Peyer's patch (tissue), 4 donors: ENCODE data around the gene HOXD1. TPM values are rescaled to one million over a fixed set of nuclear protein-coding genes. Genes with fewer than 3 reads are reported as not detected.

Source experiments
- DNase-seq, 3 donors: peaks; one replicate each; pipeline ENCODE4 v3.0.0-alpha.2; 2017 to 2019
- H3K27ac ChIP-seq, 4 donors: fragments of 200-600 bp; sonication (generic); one replicate each; pipeline ENCODE4 v1.5.1; 2016 to 2019
- H3K27me3 ChIP-seq, 2 donors: fragments of 200-600 bp; sonication (generic); one replicate each; pipeline ENCODE4 v1.5.1; 2019
- H3K36me3 ChIP-seq, 3 donors: fragments of 200-600 bp; sonication (generic); one replicate each; pipeline ENCODE4 v1.5.1; 2016 to 2019
- H3K4me1 ChIP-seq, 4 donors: fragments of 200-600 bp; sonication (generic); one replicate each; pipeline ENCODE4 v1.5.1; 2016 to 2019
- H3K4me3 ChIP-seq, 4 donors: fragments of 200-600 bp; sonication (generic); 1 replicate in 3 of 4; 2 replicates in 1 of 4; pipeline ENCODE4 v1.5.1; 2016 to 2019; ENCODE audit warnings: mild to moderate bottlenecking in 1 of 4
- H3K9me3 ChIP-seq, 4 donors: fragments of 200-600 bp; sonication (generic); one replicate each; pipeline ENCODE4 v1.5.1; 2016 to 2019; ENCODE audit warnings: mild to moderate bottlenecking in 1 of 4
- POLR2A ChIP-seq, 2 donors: fragments of 450-650 bp; IDR thresholded peaks; one replicate each; pipeline ENCODE4 v1.5.1; 2017; ENCODE audit warnings: antibody characterized with exemption in 2 of 2, mild to moderate bottlenecking in 2 of 2, moderate library complexity in 2 of 2
- total RNA-seq, 4 donors: library from RNA; depleted of rRNA; stranded (reverse); fragments of >200 nt; gene quantifications; one replicate each; pipeline ENCODE4 v1.1.0, GENCODE V29; 2016
- TF ChIP-seq, protein P1 (sequence below), 6 experiments: fragments of 450-650 bp in 4 of 6; fragments of 200-600 bp in 2 of 6; sonication (generic) in 1 of 6; IDR thresholded peaks; one replicate each; pipeline ENCODE4 v1.5.1; 2017 to 2019; ENCODE audit warnings: antibody characterized with exemption in 6 of 6, mild to moderate bottlenecking in 3 of 6, moderate library complexity in 1 of 6

HOXD1 gene
- total RNA-seq, 4 donors from 2014 or later, result 2.5 to 11.5 (median 9.5) TPM

DNA sequence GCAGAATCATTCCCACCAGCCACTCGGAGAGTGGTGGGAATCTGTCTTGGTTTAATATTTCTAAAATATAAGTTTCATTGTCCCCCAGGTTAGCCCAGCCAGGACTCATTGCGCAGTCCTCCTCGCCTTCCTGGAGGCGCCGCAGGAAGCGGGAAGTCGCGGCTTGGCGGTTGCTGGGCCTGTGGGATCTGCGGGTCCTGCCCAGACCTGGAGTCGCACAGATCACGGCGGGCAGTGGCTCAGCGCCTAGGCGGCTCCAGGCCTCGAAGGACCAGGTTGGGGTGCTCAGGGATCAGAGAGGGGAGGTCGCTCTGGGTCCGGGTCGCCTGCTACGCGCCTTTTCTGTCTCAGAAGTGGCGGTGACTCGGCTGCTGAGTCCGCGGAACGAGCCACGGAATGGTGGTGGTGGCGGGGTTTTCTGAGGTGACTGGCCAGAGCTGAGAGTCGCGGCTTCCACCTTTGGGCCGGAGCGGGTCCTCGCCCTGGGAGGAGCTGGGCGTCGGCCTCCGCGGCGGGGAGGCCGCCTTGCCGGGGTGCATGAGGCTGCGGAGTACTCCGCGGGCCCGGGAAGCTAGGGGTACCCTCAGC, 28.7 kb upstream of the HOXD1 start:
- H3K27me3 ChIP-seq, result no peaks in the 10 kb centered on the region
- H3K4me3 ChIP-seq, result peak overlapping the region in 2 of 4 donors; percentile 9 to 16
- H3K9me3 ChIP-seq, result no peaks in the 10 kb centered on the region
- no peak overlapping the region for H3K27ac ChIP-seq
- H3K4me1 ChIP-seq, result peaks cover 0 to 23% (median 0%) of the 10 kb centered on the region in 4 donors
- DNase-seq, result peak in 1 of 3 donors; percentile 40
- no peak for TF ChIP-seq POLR2A (IDR thresholded peaks at IDR 0.05)
- TF ChIP-seq, protein P1, sequence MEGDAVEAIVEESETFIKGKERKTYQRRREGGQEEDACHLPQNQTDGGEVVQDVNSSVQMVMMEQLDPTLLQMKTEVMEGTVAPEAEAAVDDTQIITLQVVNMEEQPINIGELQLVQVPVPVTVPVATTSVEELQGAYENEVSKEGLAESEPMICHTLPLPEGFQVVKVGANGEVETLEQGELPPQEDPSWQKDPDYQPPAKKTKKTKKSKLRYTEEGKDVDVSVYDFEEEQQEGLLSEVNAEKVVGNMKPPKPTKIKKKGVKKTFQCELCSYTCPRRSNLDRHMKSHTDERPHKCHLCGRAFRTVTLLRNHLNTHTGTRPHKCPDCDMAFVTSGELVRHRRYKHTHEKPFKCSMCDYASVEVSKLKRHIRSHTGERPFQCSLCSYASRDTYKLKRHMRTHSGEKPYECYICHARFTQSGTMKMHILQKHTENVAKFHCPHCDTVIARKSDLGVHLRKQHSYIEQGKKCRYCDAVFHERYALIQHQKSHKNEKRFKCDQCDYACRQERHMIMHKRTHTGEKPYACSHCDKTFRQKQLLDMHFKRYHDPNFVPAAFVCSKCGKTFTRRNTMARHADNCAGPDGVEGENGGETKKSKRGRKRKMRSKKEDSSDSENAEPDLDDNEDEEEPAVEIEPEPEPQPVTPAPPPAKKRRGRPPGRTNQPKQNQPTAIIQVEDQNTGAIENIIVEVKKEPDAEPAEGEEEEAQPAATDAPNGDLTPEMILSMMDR (IDR thresholded peaks at IDR 0.05), result no peak
- H3K36me3 ChIP-seq, result no peaks in the 10 kb centered on the region

DNA sequence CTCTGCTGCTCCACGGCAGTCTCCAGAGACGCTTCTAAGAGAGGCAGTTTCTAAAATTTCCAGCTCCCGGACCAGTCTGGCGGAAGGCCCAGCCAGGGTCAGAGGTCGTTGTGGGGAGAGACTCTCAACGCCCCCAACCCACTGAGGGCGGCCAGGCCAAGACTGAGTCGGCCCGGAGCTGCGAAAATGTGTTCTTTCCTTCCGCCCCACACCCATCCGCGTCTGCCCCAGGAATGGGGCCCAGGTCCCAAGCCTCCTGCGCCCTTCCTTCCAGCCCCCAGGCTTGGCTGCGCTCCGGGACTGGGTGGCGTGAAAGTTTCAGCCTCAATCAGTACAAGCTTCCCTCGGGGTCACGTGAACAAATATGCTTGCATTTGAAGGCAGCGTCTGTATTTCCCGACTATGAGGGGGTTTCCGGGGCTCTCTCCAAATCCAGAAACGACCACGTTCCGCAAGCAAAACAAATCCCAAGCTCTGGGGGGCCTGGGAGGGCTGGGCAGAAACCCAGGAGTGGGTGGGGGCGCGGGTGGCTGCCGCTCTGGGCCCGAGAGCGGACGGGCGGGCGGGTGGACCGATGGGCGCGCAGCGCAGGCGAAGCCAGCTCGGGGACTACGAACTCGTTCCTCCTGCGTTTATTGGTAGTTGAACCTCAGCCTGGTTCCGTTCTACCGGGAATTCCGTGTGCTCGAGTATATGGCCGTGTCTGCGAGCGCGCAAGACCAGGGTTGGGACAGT, 28.1 kb upstream of the HOXD1 start:
- Histone ChIP-seq H3K9me3 (no peaks in the 10 kb centered on the region), H3K27ac (no peak overlapping the region), H3K36me3 (no peaks in the 10 kb centered on the region), H3K27me3 (no peaks in the 10 kb centered on the region), H3K4me3 (peak overlapping the region in 2 of 4 donors; percentile 9 to 16), H3K4me1 (peaks cover 0 to 29% (median 0%) of the 10 kb centered on the region in 4 donors)
- TF ChIP-seq POLR2A (IDR thresholded peaks at IDR 0.05), result no peak
- TF ChIP-seq, protein P1 (IDR thresholded peaks at IDR 0.05), result no peak
- peak in 1 of 3 donors; percentile 42 for DNase-seq

DNA sequence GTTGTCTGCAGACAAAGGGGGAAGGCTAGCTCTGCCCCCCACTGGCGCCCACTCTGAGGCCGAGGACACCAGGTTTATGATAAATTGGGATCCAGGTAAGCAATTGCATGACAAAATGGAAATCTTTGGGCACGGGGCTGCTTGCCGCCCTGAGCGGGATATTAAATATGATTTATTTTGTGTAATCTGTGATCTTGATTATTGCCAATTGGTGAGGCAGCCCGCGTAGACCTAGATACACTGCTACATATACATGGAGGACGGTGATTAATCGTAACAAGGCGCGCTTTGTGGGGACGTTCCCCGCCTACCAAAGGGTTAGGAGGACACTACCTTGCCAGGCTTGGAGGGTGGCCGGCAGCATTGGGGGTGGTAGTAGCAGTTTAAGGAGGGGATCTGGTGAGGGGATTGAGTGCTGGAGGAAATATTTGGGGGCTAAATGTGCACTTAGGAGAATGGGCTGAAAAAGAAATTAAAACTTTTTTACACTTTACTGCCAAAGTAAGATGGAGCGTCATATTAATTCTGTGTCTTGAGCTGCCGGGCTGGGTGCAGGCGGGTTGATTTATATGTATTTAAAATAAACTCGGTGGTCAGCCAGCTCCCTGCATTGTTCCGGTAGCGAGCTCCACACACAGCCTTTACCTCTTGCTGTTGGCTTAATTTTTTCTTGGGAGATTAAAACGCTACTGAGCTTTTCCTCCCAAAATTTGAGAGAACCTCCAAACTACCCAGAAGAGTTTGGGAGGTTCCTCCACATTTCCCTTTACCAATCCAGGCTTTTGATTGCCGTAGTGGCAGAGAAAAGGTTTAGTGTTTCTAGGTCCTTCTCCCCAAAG, 27.3 kb upstream of the HOXD1 start:
- no peak overlapping the region for H3K27ac ChIP-seq
- no peaks in the 10 kb centered on the region for H3K27me3 ChIP-seq
- H3K4me3 ChIP-seq, result peak overlapping the region in 1 of 4 donors; percentile 9
- TF ChIP-seq POLR2A (IDR thresholded peaks at IDR 0.05), result no peak
- TF ChIP-seq, protein P1 (IDR thresholded peaks at IDR 0.05), result no peak
- no peaks in the 10 kb centered on the region for H3K36me3 ChIP-seq
- DNase-seq, result peak in 1 of 3 donors; percentile 34
- H3K4me1 ChIP-seq, result peaks cover 0 to 29% (median 0%) of the 10 kb centered on the region in 4 donors
- H3K9me3 ChIP-seq, result no peaks in the 10 kb centered on the region

DNA sequence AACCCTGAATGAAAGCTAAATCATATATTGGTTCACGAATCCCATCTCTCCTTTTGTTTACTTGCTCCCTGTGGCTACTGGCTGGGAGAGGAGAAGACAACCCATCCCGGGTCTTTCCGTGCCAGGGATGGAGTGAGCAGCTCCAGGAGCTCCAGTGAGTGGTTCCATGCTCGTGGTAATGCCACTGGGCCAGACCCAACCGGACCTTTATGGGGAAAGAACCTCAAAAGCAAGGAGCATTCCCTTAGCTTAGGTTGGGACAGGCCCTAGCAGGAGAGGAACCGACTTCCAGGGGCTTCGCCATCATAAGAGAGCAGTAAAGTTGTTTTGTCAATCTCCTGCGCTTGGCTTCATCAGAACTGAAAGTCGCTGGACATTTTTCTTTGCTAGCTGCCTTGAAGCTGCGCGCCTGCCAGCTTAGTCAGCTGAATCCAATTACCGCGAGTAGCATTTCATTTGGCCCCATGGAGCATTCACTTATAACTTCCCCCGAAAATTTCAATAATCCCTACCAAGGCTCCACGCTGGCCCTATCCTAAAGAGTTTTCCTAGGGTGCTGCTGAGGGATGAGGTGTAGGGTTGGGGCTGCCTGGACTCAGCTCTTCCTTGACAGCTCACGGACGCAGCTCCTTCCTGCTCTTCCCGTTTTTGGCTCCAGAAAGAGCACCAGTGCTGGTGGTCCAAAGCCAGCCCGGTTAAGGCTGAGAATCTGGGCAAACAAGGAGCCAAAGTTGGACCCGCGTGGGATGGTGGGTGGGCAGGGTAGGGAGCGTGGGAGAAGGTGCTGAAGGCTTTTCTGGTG, 26.4 kb upstream of the HOXD1 start:
- no peaks in the 10 kb centered on the region for H3K36me3 ChIP-seq
- H3K9me3 ChIP-seq, result no peaks in the 10 kb centered on the region
- H3K27ac ChIP-seq, result no peak overlapping the region
- H3K27me3 ChIP-seq, result no peaks in the 10 kb centered on the region
- no peak for DNase-seq
- H3K4me3 ChIP-seq, result peak overlapping the region in 1 of 4 donors; percentile 6
- TF ChIP-seq, protein P1 (IDR thresholded peaks at IDR 0.05), result no peak
- TF ChIP-seq POLR2A (IDR thresholded peaks at IDR 0.05), result no peak
- H3K4me1 ChIP-seq, result peaks cover 0 to 29% (median 0%) of the 10 kb centered on the region in 4 donors
